NT2/D1 (cell line): ENCODE results near the gene CTSL.

Source experiments
- DNase-seq: peaks from one replicate; pipeline ENCODE4 v3.0.0-alpha.2; 2011; ENCODE audit warnings: low read depth, low spot score
- H3K27me3 ChIP-seq: 2 replicates; pipeline ENCODE4 v1.6.0; 2011; ENCODE audit warnings: mild to moderate bottlenecking; ENCODE audit not compliant: insufficient read length, insufficient read depth
- H3K36me3 ChIP-seq: 2 replicates; pipeline ENCODE4 v1.6.1; 2011; ENCODE audit warnings: mild to moderate bottlenecking, low read length, mixed read lengths; ENCODE audit not compliant: insufficient read depth, insufficient read length
- H3K4me1 ChIP-seq: 2 replicates; pipeline ENCODE4 v1.5.1; 2011; ENCODE audit not compliant: insufficient read depth, insufficient read length
- H3K4me3 ChIP-seq: 2 replicates; pipeline ENCODE4 v1.5.1; 2011; ENCODE audit warnings: low read depth; ENCODE audit not compliant: insufficient read length
- H3K9ac ChIP-seq: 2 replicates; pipeline ENCODE4 v1.6.0; 2011; ENCODE audit warnings: low read depth; ENCODE audit not compliant: insufficient read length
- H3K9me3 ChIP-seq: 2 replicates; pipeline ENCODE4 v1.5.1; 2011; ENCODE audit warnings: mild to moderate bottlenecking, low read length; ENCODE audit not compliant: insufficient read depth
- SUZ12 ChIP-seq: IDR thresholded peaks from 2 replicates; pipeline ENCODE4 v1.6.1; 2011; ENCODE audit not compliant: insufficient read length, insufficient read depth; ENCODE audit errors: extremely low read depth
- YY1 ChIP-seq: IDR thresholded peaks from 2 replicates; pipeline ENCODE4 v1.6.1; 2011; ENCODE audit not compliant: insufficient read length, insufficient read depth
- ZNF274 ChIP-seq: IDR thresholded peaks from 2 replicates; pipeline ENCODE4 v1.6.1; 2011; ENCODE audit warnings: mild to moderate bottlenecking, low read depth, low read length

CTSL gene

DNA sequence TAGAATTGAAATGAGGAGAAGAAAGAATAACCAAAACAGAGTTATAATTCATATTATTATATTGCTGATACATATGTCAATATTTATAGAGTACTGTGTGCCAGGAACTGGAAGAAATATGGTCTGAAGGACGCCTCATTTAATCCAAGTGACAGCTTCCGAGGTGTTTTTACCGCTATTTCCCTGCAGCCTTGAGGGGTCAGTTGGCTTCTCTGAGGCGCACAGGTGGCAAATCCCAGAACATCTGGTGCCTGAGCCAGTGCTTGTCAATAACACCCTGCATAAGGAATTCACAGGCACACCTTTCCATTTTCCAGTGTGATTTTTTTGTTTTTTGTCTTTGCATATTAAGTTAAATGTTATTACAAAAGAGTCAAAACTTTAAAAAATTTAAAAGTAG is 43.3 kb upstream of the CTSL start:
- TF ChIP-seq ZNF274 (no peak), YY1 (no peak), SUZ12 (no peak)
- no peak overlapping the region for H3K4me3 ChIP-seq
- H3K9ac ChIP-seq = no peak overlapping the region
- no peaks in the 10 kb centered on the region for H3K9me3 ChIP-seq
- H3K27me3 ChIP-seq = no peaks in the 10 kb centered on the region
- DNase-seq = no peak
- peaks cover 48% of the 10 kb centered on the region for H3K36me3 ChIP-seq
- no peaks in the 10 kb centered on the region for H3K4me1 ChIP-seq

DNA sequence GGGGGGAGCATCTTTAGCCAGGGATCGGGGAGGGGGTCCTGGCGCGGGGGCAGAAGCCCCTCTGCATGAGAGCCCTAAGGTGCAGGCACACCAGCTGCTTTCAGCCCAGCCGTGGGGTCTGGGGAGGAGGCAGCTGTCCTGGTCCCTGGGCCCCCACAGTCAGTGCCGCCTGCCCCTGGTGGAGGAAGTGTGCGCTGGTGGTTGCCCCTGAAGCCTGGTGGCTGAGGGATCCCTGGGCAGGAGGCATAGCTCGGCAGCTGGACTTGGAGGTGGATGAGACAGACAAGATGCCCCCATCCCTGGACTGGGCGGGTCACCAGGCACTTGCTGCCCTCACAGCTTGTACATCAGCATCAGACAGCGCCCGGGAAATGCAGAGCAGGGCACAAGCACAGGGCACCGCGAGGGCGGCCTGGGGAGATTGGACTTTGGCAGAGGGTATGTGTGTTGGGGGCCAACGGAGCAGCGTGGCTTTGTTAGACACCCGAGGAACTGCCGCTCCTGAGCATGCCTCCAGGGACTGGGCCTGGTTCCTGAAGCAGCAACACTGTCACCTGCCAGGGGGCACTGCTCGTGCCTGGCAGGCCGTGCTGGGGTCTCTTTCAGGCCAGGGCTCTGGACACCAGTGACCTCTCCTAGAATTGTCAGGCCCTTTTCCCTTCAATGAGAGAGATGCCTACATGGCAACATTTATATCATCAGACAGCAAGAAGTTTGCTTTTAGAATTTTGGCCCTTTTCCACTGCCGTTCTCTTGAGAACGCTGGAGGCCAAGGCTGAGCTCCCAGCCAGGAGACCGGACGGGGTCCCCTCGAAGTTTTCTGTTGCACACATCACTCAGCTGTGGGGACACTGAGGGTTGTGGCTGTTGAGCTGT is 41.9 kb upstream of the CTSL start:
- no peak overlapping the region for H3K9ac ChIP-seq
- no peaks in the 10 kb centered on the region for H3K9me3 ChIP-seq
- no peaks in the 10 kb centered on the region for H3K4me1 ChIP-seq
- H3K27me3 ChIP-seq = no peaks in the 10 kb centered on the region
- peaks cover 48% of the 10 kb centered on the region for H3K36me3 ChIP-seq
- TF ChIP-seq YY1 (no peak), ZNF274 (no peak), SUZ12 (no peak)
- no peak for DNase-seq
- H3K4me3 ChIP-seq = no peak overlapping the region

DNA sequence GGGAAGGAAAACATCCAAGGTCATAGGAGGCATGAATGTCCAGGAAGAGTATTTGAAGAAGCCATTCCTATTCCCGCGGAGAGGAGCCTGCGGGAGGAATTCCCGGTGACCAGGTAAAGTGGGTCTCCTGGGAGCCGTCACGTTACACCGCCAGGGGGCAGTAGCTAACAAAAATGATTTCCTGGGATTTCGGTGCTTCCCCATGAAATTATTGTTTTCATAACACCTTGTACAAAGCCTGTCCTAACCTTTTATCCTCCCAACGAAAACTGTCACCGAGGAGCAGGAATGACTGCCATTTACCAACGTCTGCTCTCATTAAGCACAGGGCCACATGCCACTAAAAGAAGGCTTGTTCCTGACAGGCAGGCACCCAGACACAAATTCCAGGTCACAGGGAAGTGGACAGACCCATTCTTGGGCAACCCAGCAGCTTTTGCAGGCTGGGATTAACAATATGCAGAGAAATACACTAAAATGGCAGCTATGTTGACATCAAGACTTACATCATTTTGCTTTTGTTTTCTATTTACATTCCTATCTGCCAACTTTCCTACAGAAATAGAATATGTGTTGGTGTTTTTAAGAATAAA is 41.2 kb upstream of the CTSL start:
- H3K9me3 ChIP-seq = no peaks in the 10 kb centered on the region
- peak; percentile 23 for DNase-seq
- no peak overlapping the region for H3K9ac ChIP-seq
- TF ChIP-seq SUZ12 (no peak), ZNF274 (no peak), YY1 (no peak)
- H3K27me3 ChIP-seq = no peaks in the 10 kb centered on the region
- H3K4me3 ChIP-seq = no peak overlapping the region
- no peaks in the 10 kb centered on the region for H3K4me1 ChIP-seq
- peaks cover 42% of the 10 kb centered on the region for H3K36me3 ChIP-seq

DNA sequence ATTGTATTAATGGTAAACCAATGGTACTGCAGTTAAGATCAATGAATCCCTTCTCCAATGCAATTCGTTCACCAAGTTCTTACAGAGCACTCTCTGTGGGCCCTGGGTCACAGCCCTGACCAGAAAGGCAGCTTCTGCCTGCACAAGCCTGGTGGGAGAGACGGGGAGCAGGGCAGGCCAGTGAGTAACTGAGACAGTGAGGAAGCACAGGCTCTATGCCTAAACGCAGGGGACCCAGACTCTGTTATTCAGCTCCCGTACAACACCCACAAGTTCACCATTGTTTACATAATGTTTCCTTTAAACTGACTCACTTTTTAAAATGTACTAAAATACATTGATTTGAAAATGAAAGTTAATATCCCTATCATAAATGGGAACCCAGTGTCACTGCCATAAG is 40.5 kb upstream of the CTSL start:
- no peaks in the 10 kb centered on the region for H3K9me3 ChIP-seq
- H3K4me1 ChIP-seq = no peaks in the 10 kb centered on the region
- H3K27me3 ChIP-seq = no peaks in the 10 kb centered on the region
- no peak overlapping the region for H3K9ac ChIP-seq
- H3K4me3 ChIP-seq = no peak overlapping the region
- peaks cover 42% of the 10 kb centered on the region for H3K36me3 ChIP-seq
- TF ChIP-seq YY1 = no peak
- no peak for TF ChIP-seq ZNF274
- TF ChIP-seq SUZ12 = no peak
- DNase-seq = no peak

DNA sequence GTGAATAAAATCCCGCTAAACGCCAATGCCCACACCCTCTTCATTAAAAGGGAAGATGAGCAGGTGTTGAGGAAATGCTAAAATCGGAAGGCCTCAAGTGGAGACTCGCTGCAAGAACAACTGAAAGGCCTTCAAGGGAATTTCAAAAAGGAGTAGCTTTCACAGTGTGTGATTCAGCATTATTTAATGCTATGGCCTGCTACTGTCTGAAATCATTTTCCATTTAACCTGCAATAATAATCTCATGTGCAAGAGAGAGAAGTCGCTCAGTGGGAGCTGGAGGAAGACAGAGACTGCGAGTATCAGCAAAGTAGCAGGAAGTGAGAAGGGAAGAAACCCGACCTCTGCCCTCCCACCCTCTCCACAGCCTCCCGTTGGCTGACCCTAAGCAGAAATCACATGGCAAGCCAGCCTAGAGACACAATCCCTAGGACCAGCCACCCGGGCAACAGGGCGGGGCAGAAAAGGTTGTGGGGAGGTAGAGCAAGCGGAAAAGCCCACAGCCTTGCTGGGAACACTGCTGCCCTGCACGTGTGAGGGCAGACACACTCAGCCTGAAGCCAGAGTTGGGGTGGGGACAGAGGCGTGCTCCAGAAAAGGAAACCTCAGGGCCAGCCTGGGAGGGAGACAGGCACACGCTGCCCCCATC is 39.9 kb upstream of the CTSL start:
- Histone ChIP-seq H3K4me1 (no peaks in the 10 kb centered on the region), H3K27me3 (no peaks in the 10 kb centered on the region), H3K9me3 (no peaks in the 10 kb centered on the region), H3K36me3 (peaks cover 40% of the 10 kb centered on the region), H3K4me3 (no peak overlapping the region), H3K9ac (no peak overlapping the region)
- no peak for TF ChIP-seq SUZ12
- TF ChIP-seq YY1 = no peak
- TF ChIP-seq ZNF274 = no peak
- DNase-seq = no peak

DNA sequence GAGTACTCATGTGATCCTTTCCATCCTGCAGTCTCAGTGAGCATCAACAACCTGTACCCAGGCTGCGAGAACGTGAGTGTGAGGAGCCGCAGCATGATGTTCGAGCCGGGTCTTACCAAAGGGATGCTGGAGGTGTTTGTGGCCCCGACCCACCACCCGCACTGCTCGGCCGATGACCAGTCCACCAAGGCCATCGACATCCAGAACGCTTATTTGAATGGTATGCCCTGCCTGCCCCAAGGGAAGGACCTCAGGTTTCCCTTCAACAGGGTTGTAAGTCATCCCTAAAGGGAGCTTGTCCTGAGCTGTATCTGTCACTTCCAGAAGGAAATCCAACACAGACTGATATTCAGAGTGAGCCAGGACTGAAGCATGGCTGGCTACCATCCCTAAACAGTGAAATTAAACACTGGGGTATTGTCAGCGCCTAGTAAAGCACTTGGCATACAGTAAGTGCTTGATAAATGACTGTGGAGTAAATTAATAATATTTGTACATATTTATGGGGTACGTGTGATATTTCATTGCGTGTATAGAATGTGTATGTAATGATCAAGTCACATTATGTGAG is 39.3 kb upstream of the CTSL start:
- Histone ChIP-seq H3K27me3 (no peaks in the 10 kb centered on the region), H3K4me1 (no peaks in the 10 kb centered on the region), H3K4me3 (no peak overlapping the region), H3K36me3 (peaks cover 34% of the 10 kb centered on the region), H3K9ac (no peak overlapping the region), H3K9me3 (no peaks in the 10 kb centered on the region)
- no peak for DNase-seq
- no peak for TF ChIP-seq YY1
- TF ChIP-seq ZNF274 = no peak
- TF ChIP-seq SUZ12 = no peak

DNA sequence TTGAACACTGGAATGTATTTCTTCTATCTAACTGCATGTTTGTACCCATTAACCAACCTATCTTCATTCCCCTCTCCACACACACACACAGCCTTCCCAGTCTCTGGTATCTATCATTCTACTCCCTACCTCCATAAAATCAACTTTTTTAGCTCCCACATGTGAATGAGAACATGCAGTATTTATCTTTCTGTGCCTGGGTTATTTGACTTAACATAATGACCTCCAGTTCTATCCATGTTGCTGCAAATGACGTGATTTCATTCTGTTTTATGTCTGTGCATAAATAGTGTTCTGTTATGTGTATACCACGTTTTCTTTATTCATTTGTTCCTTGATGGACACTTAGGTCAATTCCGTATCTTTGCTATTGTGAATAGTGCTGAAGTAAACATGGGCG is 38.7 kb upstream of the CTSL start:
- Histone ChIP-seq H3K9ac (no peak overlapping the region), H3K4me1 (no peaks in the 10 kb centered on the region), H3K9me3 (peaks cover 1% of the 10 kb centered on the region; the same call in 1 of the 2 replicates), H3K36me3 (peaks cover 28% of the 10 kb centered on the region), H3K27me3 (no peaks in the 10 kb centered on the region), H3K4me3 (no peak overlapping the region)
- no peak for TF ChIP-seq ZNF274
- no peak for TF ChIP-seq SUZ12
- no peak for TF ChIP-seq YY1
- no peak for DNase-seq
